ENCODE measurements around the gene LIPH.

LIPH gene

DNA sequence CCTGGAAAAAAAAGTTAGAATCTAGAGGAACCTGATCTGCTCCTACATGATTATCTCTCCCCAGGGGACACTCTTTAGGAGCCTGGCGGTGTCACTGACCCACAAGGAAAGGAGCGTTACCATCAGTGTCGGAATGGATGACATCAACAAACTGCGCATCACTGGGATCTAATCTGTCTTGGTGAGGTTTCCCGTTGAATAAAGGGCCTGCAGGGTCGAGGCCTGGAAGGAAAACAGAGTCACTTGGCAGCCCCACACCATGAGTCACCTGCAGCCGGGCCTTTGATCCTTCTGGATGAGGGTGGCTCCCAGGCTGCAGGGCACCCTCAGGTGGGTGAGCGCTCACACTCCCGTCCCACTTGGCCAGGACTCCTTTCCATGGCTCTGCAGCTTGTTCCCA lies 25.0 kb downstream of the LIPH start:
- Histone ChIP-seq H2BK15ac (replicated peaks; ENCODE audit: low read depth) (no peak overlapping the region), H3K18ac (ENCODE audit: low read length) (no peak overlapping the region), H3K23ac (ENCODE audit: low read length) (no peak overlapping the region), H2BK5ac (ENCODE audit: low read length) (no peak overlapping the region), H4K5ac (ENCODE audit: low read length) (no peak overlapping the region), H4K8ac (ENCODE audit: low read depth, low read length) (no peak overlapping the region), H3K4me3 (ENCODE audit: low read length) (no peak overlapping the region), H2BK120ac (ENCODE audit: low read depth, low read length) (no peak overlapping the region), H3K79me2 (ENCODE audit: control insufficient read depth, insufficient read depth, low read length) (no peaks in the 10 kb centered on the region), H3K36me3 (ENCODE audit: control insufficient read depth, insufficient read depth, low read length) (no peaks in the 10 kb centered on the region), H3K4me2 (ENCODE audit: low read length) (no peak overlapping the region), H3K4me1 (ENCODE audit: control insufficient read depth, low read depth, low read length) (no peaks in the 10 kb centered on the region), H3K27ac (ENCODE audit: low read depth, low read length) (no peak overlapping the region), H3K27me3 (ENCODE audit: insufficient read depth, low read length, poor library complexity) (no peaks in the 10 kb centered on the region), H3K56ac (ENCODE audit: low read length) (no peak overlapping the region), H3K79me1 (ENCODE audit: low read length) (no peaks in the 10 kb centered on the region), H2AK5ac (ENCODE audit: low read length) (no peak overlapping the region), H3K9ac (ENCODE audit: low read length) (no peak overlapping the region), H3K4ac (ENCODE audit: low read depth, low read length) (no peak overlapping the region)
- no CpG with 5 or more reads among the region's 9 CpGs for WGBS (ENCODE audit: extremely low coverage, insufficient coverage, low lambda C conversion rate)
- no peak for DNase-seq

DNA sequence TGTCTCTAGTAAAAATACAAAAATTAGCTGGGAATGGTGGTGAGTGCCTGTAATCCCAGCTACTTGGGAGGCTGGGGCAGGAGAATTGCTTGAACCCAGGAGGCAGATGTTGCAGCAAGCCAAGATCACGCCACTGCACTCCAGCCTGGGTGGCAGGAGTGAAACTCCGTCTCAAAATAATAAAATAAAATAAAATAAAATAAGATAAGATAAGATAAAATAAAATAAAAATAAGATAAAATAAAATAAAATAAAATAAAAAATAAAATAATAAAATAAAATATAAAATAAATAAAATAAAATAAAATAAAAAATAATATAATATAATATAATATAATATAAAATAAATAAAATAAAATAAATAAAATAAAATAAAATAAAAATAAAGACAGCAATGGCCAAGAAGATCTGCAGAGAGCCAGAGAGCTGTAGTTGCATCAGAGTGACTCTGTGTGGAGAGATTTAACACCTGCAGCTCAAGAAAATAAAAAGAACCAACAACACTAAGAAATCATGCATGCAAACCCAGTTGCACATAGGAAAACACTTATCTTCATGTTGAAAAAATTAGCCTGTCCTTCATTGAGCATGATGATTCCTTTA lies 25.9 kb downstream of the LIPH start:
- no peak overlapping the region for H3K27ac ChIP-seq (ENCODE audit: low read depth, low read length)
- no peak overlapping the region for H2BK5ac ChIP-seq (ENCODE audit: low read length)
- H3K23ac ChIP-seq (ENCODE audit: low read length), result no peak overlapping the region
- H3K18ac ChIP-seq (ENCODE audit: low read length), result no peak overlapping the region
- no peak overlapping the region for H3K9ac ChIP-seq (ENCODE audit: low read length)
- no peaks in the 10 kb centered on the region for H3K4me1 ChIP-seq (ENCODE audit: control insufficient read depth, low read depth, low read length)
- WGBS (ENCODE audit: extremely low coverage, insufficient coverage, low lambda C conversion rate), result no CpG with 5 or more reads among the region's 2 CpGs
- no peaks in the 10 kb centered on the region for H3K79me1 ChIP-seq (ENCODE audit: low read length)
- no peak overlapping the region for H3K56ac ChIP-seq (ENCODE audit: low read length)
- no peak overlapping the region for H2BK15ac ChIP-seq (replicated peaks; ENCODE audit: low read depth)
- no peak overlapping the region for H3K4me2 ChIP-seq (ENCODE audit: low read length)
- no peak overlapping the region for H3K4me3 ChIP-seq (ENCODE audit: low read length)
- H2BK120ac ChIP-seq (ENCODE audit: low read depth, low read length), result no peak overlapping the region
- H3K79me2 ChIP-seq (ENCODE audit: control insufficient read depth, insufficient read depth, low read length), result no peaks in the 10 kb centered on the region
- H3K27me3 ChIP-seq (ENCODE audit: insufficient read depth, low read length, poor library complexity), result no peaks in the 10 kb centered on the region
- H3K36me3 ChIP-seq (ENCODE audit: control insufficient read depth, insufficient read depth, low read length), result no peaks in the 10 kb centered on the region
- H3K4ac ChIP-seq (ENCODE audit: low read depth, low read length), result no peak overlapping the region
- no peak overlapping the region for H4K5ac ChIP-seq (ENCODE audit: low read length)
- DNase-seq, result no peak
- no peak overlapping the region for H2AK5ac ChIP-seq (ENCODE audit: low read length)
- H4K8ac ChIP-seq (ENCODE audit: low read depth, low read length), result no peak overlapping the region

DNA sequence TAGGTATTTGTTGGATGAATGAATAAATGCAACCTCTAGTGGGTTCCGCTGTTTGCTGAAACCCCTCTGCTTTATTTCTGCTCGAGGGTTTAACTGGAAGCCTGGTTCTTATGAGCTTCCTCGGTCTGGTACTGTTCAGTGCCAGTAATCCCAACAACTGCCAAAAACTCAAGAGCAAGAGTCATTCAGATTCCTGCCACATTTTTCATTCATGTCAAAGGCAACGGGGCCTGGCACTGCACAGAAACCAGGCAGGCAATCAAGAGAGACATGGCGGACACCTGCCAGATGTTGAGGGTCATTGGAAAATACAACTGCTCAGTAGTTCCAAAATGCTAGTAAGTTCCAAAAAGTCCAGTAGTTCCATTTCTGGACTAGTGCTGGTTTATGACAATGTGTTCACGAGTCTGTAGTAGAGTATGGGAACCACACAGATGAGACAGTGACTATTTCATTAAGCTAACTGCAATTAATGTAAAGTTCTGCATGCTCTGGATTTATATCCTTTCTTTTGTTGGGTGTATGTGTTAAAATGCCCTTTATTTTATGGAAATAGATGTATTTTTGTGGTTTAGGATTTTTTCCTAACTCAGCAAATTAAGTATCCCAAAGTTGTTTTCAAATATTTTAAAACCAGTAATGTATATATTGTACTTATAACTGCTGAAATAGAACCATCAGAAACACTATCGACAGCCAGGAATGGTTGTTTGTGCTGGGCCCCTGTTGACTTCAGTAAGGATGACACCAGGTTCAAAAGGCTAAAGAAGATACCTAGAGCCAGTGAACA lies 30.8 kb downstream of the LIPH start:
- H2BK5ac ChIP-seq (ENCODE audit: low read length), result no peak overlapping the region
- no peaks in the 10 kb centered on the region for H3K36me3 ChIP-seq (ENCODE audit: control insufficient read depth, insufficient read depth, low read length)
- H3K56ac ChIP-seq (ENCODE audit: low read length), result no peak overlapping the region
- H2BK15ac ChIP-seq (replicated peaks; ENCODE audit: low read depth), result no peak overlapping the region
- H3K9ac ChIP-seq (ENCODE audit: low read length), result no peak overlapping the region
- no peak overlapping the region for H3K4me3 ChIP-seq (ENCODE audit: low read length)
- no peak overlapping the region for H3K4me2 ChIP-seq (ENCODE audit: low read length)
- H3K4ac ChIP-seq (ENCODE audit: low read depth, low read length), result no peak overlapping the region
- H4K5ac ChIP-seq (ENCODE audit: low read length), result no peak overlapping the region
- no peak overlapping the region for H4K8ac ChIP-seq (ENCODE audit: low read depth, low read length)
- H3K18ac ChIP-seq (ENCODE audit: low read length), result no peak overlapping the region
- no peaks in the 10 kb centered on the region for H3K4me1 ChIP-seq (ENCODE audit: control insufficient read depth, low read depth, low read length)
- H2BK120ac ChIP-seq (ENCODE audit: low read depth, low read length), result no peak overlapping the region
- no CpG with 5 or more reads among the region's 7 CpGs for WGBS (ENCODE audit: extremely low coverage, insufficient coverage, low lambda C conversion rate)
- no peaks in the 10 kb centered on the region for H3K27me3 ChIP-seq (ENCODE audit: insufficient read depth, low read length, poor library complexity)
- no peak for DNase-seq
- no peak overlapping the region for H2AK5ac ChIP-seq (ENCODE audit: low read length)
- H3K79me1 ChIP-seq (ENCODE audit: low read length), result no peaks in the 10 kb centered on the region
- H3K27ac ChIP-seq (ENCODE audit: low read depth, low read length), result no peak overlapping the region
- no peaks in the 10 kb centered on the region for H3K79me2 ChIP-seq (ENCODE audit: control insufficient read depth, insufficient read depth, low read length)
- H3K23ac ChIP-seq (ENCODE audit: low read length), result no peak overlapping the region

DNA sequence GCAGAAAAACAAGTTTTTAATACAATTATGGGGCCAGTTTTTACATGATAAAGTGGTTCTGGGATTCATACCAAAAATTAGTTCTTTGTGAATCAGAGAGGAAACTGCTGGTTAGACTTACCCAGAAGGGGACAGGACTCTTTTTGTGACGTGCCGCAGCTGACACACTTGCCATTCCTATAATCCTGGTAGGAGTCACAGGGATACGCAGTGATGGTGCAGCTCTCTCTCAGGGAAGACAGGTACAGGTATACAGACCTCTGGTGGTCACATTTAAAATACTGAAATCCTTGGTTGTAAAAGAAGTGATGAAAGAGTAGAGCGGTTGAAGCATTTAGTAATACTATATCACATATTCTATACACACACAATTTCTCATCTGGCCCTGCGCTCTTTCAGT lies 33.4 kb downstream of the LIPH start:
- no peak overlapping the region for H3K27ac ChIP-seq (ENCODE audit: low read depth, low read length)
- H4K5ac ChIP-seq (ENCODE audit: low read length), result no peak overlapping the region
- no peak overlapping the region for H2BK15ac ChIP-seq (replicated peaks; ENCODE audit: low read depth)
- H3K4me3 ChIP-seq (ENCODE audit: low read length), result no peak overlapping the region
- peak; percentile 10 for DNase-seq
- no peak overlapping the region for H3K18ac ChIP-seq (ENCODE audit: low read length)
- H3K79me1 ChIP-seq (ENCODE audit: low read length), result no peaks in the 10 kb centered on the region
- no peaks in the 10 kb centered on the region for H3K27me3 ChIP-seq (ENCODE audit: insufficient read depth, low read length, poor library complexity)
- no peak overlapping the region for H3K23ac ChIP-seq (ENCODE audit: low read length)
- no peak overlapping the region for H2BK5ac ChIP-seq (ENCODE audit: low read length)
- no peaks in the 10 kb centered on the region for H3K36me3 ChIP-seq (ENCODE audit: control insufficient read depth, insufficient read depth, low read length)
- no CpG with 5 or more reads among the region's 5 CpGs for WGBS (ENCODE audit: extremely low coverage, insufficient coverage, low lambda C conversion rate)
- no peaks in the 10 kb centered on the region for H3K79me2 ChIP-seq (ENCODE audit: control insufficient read depth, insufficient read depth, low read length)
- H3K56ac ChIP-seq (ENCODE audit: low read length), result no peak overlapping the region
- H3K4me1 ChIP-seq (ENCODE audit: control insufficient read depth, low read depth, low read length), result no peaks in the 10 kb centered on the region
- no peak overlapping the region for H3K9ac ChIP-seq (ENCODE audit: low read length)
- H2AK5ac ChIP-seq (ENCODE audit: low read length), result no peak overlapping the region
- no peak overlapping the region for H2BK120ac ChIP-seq (ENCODE audit: low read depth, low read length)
- H3K4ac ChIP-seq (ENCODE audit: low read depth, low read length), result no peak overlapping the region
- H4K8ac ChIP-seq (ENCODE audit: low read depth, low read length), result no peak overlapping the region
- no peak overlapping the region for H3K4me2 ChIP-seq (ENCODE audit: low read length)

DNA sequence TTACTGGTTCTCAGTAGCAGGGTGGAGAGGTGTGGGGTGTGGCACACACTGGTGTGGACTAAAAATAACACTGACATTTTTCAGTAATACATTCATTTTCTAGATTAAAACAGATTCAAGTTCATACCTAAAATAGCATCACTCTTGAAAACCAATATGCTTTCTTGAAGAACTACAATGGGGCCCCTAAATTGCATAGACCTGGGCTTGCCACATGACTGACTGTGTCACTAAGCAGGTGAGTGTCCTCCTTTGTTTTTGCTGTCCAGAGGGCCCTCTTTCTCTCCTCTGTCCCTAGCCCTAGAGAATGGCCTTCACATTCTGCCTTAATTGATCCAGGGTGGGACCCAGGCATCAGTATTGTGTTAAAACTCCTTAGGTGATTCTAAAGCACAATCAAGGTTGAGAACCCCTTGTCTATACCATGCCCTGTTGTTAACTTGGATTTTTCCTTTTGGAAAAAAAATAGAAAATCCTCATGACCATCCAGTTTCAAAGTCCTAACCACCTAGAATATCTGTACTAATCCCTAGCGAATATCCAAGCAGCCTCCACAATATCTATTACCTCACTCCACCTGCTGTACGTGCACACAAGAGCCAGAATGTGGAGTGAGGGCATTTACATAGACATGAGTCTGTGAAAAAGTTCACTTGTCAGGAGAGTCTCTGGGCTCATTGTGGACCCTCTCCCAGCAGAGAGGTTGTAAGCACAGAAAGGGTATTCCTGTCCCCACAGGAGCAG lies 34.8 kb downstream of the LIPH start:
- Histone ChIP-seq H3K18ac (ENCODE audit: low read length) (no peak overlapping the region), H3K27me3 (ENCODE audit: insufficient read depth, low read length, poor library complexity) (no peaks in the 10 kb centered on the region), H3K56ac (ENCODE audit: low read length) (no peak overlapping the region), H2BK5ac (ENCODE audit: low read length) (no peak overlapping the region), H2BK120ac (ENCODE audit: low read depth, low read length) (no peak overlapping the region), H3K36me3 (ENCODE audit: control insufficient read depth, insufficient read depth, low read length) (no peaks in the 10 kb centered on the region), H4K8ac (ENCODE audit: low read depth, low read length) (no peak overlapping the region), H2BK15ac (replicated peaks; ENCODE audit: low read depth) (no peak overlapping the region), H3K4me1 (ENCODE audit: control insufficient read depth, low read depth, low read length) (no peaks in the 10 kb centered on the region), H3K9ac (ENCODE audit: low read length) (no peak overlapping the region), H3K27ac (ENCODE audit: low read depth, low read length) (no peak overlapping the region), H3K4ac (ENCODE audit: low read depth, low read length) (no peak overlapping the region), H3K23ac (ENCODE audit: low read length) (no peak overlapping the region), H3K4me2 (ENCODE audit: low read length) (no peak overlapping the region), H3K79me2 (ENCODE audit: control insufficient read depth, insufficient read depth, low read length) (no peaks in the 10 kb centered on the region), H3K4me3 (ENCODE audit: low read length) (no peak overlapping the region), H4K5ac (ENCODE audit: low read length) (no peak overlapping the region), H2AK5ac (ENCODE audit: low read length) (no peak overlapping the region), H3K79me1 (ENCODE audit: low read length) (no peaks in the 10 kb centered on the region)
- no CpG with 5 or more reads among the region's 2 CpGs for WGBS (ENCODE audit: extremely low coverage, insufficient coverage, low lambda C conversion rate)
- DNase-seq, result no peak

All from mesendoderm (in vitro differentiated cells).